ENCODE measurements around the gene PPP2R5D. TPM values are rescaled to one million over a fixed set of nuclear protein-coding genes. Genes with fewer than 3 reads are reported as not detected.

The PPP2R5D gene
- total and polyA plus RNA-seq, 4 donors = 6.7 to 13.9 (median 13.2) TPM

DNA sequence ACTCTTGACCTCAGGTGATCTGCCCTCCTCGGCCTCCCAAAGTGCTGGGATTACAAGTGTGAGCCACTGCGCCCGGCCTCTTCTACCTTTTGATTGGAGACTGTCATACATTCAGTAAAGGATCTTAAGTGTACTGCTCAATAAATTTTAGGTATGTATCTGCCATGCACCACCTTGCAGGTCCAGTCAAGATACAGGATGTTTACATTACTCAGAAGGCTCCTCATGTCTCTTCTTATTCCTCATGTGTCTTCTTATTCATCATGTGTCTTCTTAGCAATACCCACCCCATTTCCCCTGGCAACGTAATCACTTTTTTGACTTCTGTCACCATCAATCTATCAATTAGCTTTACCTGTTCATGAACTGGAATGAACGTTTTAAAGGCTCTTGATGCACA is 21.5 kb downstream of the PPP2R5D start:
- WGBS = 94% methylated on average over 5 of the region's 5 CpGs
- H3K9me3 ChIP-seq (ENCODE audit: control insufficient read depth in 4 of 4, low read length in 3 of 4) = no peaks in the 10 kb centered on the region
- no peaks in the 10 kb centered on the region for H3K4me1 ChIP-seq (ENCODE audit: control insufficient read depth in 4 of 4, insufficient read depth in 4 of 4, low read length in 3 of 4)
- no peak for DNase-seq (ENCODE audit: low spot score)
- H3K4me3 ChIP-seq (ENCODE audit: low read depth in 1 of 3, low read length in 3 of 3) = no peak overlapping the region
- TF ChIP-seq FOXA2 (IDR thresholded peaks at IDR 0.05) (no peak), EGR1 (IDR thresholded peaks at IDR 0.05; ENCODE audit: low read depth in 2 of 2) (no peak), HNF4G (IDR thresholded peaks at IDR 0.05) (no peak), FOXA1 (IDR thresholded peaks at IDR 0.05) (no peak), TAF1 (conservative IDR thresholded peaks at IDR 0.05) (no peak), SP1 (IDR thresholded peaks at IDR 0.05) (no peak), HNF4A (conservative IDR thresholded peaks at IDR 0.05) (no peak), RAD21 (IDR thresholded peaks at IDR 0.05) (no peak), RXRA (IDR thresholded peaks at IDR 0.05) (no peak), YY1 (IDR thresholded peaks at IDR 0.05) (no peak), GABPA (IDR thresholded peaks at IDR 0.05 in 1 of 2, conservative IDR thresholded peaks at IDR 0.05 in 1 of 2) (no peak), NR2F2 (IDR thresholded peaks at IDR 0.05) (no peak), JUND (IDR thresholded peaks at IDR 0.05) (no peak)
- TF ChIP-seq, protein P1, sequence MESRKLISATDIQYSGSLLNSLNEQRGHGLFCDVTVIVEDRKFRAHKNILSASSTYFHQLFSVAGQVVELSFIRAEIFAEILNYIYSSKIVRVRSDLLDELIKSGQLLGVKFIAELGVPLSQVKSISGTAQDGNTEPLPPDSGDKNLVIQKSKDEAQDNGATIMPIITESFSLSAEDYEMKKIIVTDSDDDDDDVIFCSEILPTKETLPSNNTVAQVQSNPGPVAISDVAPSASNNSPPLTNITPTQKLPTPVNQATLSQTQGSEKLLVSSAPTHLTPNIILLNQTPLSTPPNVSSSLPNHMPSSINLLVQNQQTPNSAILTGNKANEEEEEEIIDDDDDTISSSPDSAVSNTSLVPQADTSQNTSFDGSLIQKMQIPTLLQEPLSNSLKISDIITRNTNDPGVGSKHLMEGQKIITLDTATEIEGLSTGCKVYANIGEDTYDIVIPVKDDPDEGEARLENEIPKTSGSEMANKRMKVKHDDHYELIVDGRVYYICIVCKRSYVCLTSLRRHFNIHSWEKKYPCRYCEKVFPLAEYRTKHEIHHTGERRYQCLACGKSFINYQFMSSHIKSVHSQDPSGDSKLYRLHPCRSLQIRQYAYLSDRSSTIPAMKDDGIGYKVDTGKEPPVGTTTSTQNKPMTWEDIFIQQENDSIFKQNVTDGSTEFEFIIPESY (IDR thresholded peaks at IDR 0.05) = no peak
- TF ChIP-seq, protein P2, sequence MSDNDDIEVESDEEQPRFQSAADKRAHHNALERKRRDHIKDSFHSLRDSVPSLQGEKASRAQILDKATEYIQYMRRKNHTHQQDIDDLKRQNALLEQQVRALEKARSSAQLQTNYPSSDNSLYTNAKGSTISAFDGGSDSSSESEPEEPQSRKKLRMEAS (IDR thresholded peaks at IDR 0.05) = no peak
- TF ChIP-seq, protein P3, sequence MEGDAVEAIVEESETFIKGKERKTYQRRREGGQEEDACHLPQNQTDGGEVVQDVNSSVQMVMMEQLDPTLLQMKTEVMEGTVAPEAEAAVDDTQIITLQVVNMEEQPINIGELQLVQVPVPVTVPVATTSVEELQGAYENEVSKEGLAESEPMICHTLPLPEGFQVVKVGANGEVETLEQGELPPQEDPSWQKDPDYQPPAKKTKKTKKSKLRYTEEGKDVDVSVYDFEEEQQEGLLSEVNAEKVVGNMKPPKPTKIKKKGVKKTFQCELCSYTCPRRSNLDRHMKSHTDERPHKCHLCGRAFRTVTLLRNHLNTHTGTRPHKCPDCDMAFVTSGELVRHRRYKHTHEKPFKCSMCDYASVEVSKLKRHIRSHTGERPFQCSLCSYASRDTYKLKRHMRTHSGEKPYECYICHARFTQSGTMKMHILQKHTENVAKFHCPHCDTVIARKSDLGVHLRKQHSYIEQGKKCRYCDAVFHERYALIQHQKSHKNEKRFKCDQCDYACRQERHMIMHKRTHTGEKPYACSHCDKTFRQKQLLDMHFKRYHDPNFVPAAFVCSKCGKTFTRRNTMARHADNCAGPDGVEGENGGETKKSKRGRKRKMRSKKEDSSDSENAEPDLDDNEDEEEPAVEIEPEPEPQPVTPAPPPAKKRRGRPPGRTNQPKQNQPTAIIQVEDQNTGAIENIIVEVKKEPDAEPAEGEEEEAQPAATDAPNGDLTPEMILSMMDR (IDR thresholded peaks at IDR 0.05; ENCODE audit: low read depth, low read length, missing input control) = no peak
- TF ChIP-seq, protein P4, sequence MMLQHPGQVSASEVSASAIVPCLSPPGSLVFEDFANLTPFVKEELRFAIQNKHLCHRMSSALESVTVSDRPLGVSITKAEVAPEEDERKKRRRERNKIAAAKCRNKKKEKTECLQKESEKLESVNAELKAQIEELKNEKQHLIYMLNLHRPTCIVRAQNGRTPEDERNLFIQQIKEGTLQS (IDR thresholded peaks at IDR 0.05) = no peak
- TF ChIP-seq, protein P5, sequence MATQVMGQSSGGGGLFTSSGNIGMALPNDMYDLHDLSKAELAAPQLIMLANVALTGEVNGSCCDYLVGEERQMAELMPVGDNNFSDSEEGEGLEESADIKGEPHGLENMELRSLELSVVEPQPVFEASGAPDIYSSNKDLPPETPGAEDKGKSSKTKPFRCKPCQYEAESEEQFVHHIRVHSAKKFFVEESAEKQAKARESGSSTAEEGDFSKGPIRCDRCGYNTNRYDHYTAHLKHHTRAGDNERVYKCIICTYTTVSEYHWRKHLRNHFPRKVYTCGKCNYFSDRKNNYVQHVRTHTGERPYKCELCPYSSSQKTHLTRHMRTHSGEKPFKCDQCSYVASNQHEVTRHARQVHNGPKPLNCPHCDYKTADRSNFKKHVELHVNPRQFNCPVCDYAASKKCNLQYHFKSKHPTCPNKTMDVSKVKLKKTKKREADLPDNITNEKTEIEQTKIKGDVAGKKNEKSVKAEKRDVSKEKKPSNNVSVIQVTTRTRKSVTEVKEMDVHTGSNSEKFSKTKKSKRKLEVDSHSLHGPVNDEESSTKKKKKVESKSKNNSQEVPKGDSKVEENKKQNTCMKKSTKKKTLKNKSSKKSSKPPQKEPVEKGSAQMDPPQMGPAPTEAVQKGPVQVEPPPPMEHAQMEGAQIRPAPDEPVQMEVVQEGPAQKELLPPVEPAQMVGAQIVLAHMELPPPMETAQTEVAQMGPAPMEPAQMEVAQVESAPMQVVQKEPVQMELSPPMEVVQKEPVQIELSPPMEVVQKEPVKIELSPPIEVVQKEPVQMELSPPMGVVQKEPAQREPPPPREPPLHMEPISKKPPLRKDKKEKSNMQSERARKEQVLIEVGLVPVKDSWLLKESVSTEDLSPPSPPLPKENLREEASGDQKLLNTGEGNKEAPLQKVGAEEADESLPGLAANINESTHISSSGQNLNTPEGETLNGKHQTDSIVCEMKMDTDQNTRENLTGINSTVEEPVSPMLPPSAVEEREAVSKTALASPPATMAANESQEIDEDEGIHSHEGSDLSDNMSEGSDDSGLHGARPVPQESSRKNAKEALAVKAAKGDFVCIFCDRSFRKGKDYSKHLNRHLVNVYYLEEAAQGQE (IDR thresholded peaks at IDR 0.05) = no peak
- H3K27me3 ChIP-seq (ENCODE audit: control insufficient read depth in 4 of 4, insufficient read depth in 4 of 4, low read length in 3 of 4) = no peaks in the 10 kb centered on the region
- no peak overlapping the region for H3K27ac ChIP-seq (ENCODE audit: low read depth in 1 of 2, low read length in 2 of 2)
- no peak overlapping the region for H3K9ac ChIP-seq (ENCODE audit: low read depth in 1 of 2, low read length in 2 of 2)
- peaks cover 1 to 39% (median 26%) of the 10 kb centered on the region in 4 donors for H3K36me3 ChIP-seq (ENCODE audit: control insufficient read depth in 4 of 4, insufficient read depth in 3 of 4, low read depth in 1 of 4, low read length in 3 of 4)
